AG08395 (cell line): ENCODE measurements around the gene SFT2D3.

Source experiments
- DNase-seq: peaks from one replicate; pipeline ENCODE4 v3.0.0; 2012; ENCODE audit warnings: mixed read lengths, low spot score

The SFT2D3 gene

GRCh38 chr2:127707890-127708648 is 6.8 kb downstream of the SFT2D3 start:
- DNase-seq: no peak

GRCh38 chr2:127709336-127709735 is 8.0 kb downstream of the SFT2D3 start:
- no peak for DNase-seq

GRCh38 chr2:127712999-127713398 is 11.7 kb downstream of the SFT2D3 start:
- DNase-seq: no peak

- DNase-seq: no peak
Observed at GRCh38 chr2:127713562-127713961, 12.3 kb downstream of the SFT2D3 start.

GRCh38 chr2:127715778-127716449 is 14.6 kb downstream of the SFT2D3 start:
- no peak for DNase-seq

GRCh38 chr2:127718271-127718670 is 17.0 kb downstream of the SFT2D3 start:
- DNase-seq: no peak

- no peak for DNase-seq
Observed at GRCh38 chr2:127719301-127720218, 18.3 kb downstream of the SFT2D3 start.

GRCh38 chr2:127721311-127721977 is 20.1 kb downstream of the SFT2D3 start:
- no peak for DNase-seq

- DNase-seq: no peak
Observed at GRCh38 chr2:127721978-127722355, 20.7 kb downstream of the SFT2D3 start.

- DNase-seq: no peak
Observed at GRCh38 chr2:127722807-127723206, 21.5 kb downstream of the SFT2D3 start.

- DNase-seq: no peak
Observed at GRCh38 chr2:127726158-127726880, 25.0 kb downstream of the SFT2D3 start.

GRCh38 chr2:127733113-127733815 is 32.0 kb downstream of the SFT2D3 start:
- no peak for DNase-seq

GRCh38 chr2:127733816-127734537 is 32.7 kb downstream of the SFT2D3 start:
- DNase-seq: peak; percentile 55

- no peak for DNase-seq
Observed at GRCh38 chr2:127735044-127735443, 33.7 kb downstream of the SFT2D3 start.

GRCh38 chr2:127735537-127736399 is 34.5 kb downstream of the SFT2D3 start:
- no peak for DNase-seq

GRCh38 chr2:127737892-127738291 is 36.6 kb downstream of the SFT2D3 start:
- no peak for DNase-seq

- DNase-seq: no peak
Observed at GRCh38 chr2:127739800-127740199, 38.5 kb downstream of the SFT2D3 start.

- DNase-seq: no peak
Observed at GRCh38 chr2:127740665-127741288, 39.5 kb downstream of the SFT2D3 start.
